Calu3 (cell line): ENCODE measurements around the gene ZNF367. TPM values are rescaled to one million over a fixed set of nuclear protein-coding genes. Genes with fewer than 3 reads are reported as not detected.
A peak's percentile ranks its signal among the peaks of the same experiment; 100 is the strongest.

Experiments used
- BruUV-seq: library from RNA; stranded (reverse); fragments of 400-500 nt; replicated peaks from 2 replicates; lab custom pipeline; 2021; lab: Mats Ljungman, UMichigan
- CTCF ChIA-PET: fragments of 300-600 bp; sonication (Branson Sonifier 250); formaldehyde crosslinking; loops from one replicate; lab custom pipeline; 2022; ENCODE audit warnings: antibody characterized with exemption; lab: Charles Lee
- DNase-seq: peaks from one replicate; pipeline ENCODE4 v3.0.0; 2022
- H3K27ac Mint-ChIP-seq: one replicate; pipeline ENCODE4 v1.8.0; 2022; ENCODE audit warnings: mixed read lengths; ENCODE audit not compliant: unreplicated experiment
- H3K27me3 Mint-ChIP-seq: one replicate; pipeline ENCODE4 v1.8.0; 2022; ENCODE audit warnings: mixed read lengths; ENCODE audit not compliant: unreplicated experiment
- H3K36me3 Mint-ChIP-seq: one replicate; pipeline ENCODE4 v1.8.0; 2022; ENCODE audit warnings: mild to moderate bottlenecking, moderate library complexity, mixed read lengths; ENCODE audit not compliant: insufficient read depth, unreplicated experiment
- H3K4me1 Mint-ChIP-seq: one replicate; pipeline ENCODE4 v1.8.0; 2022; ENCODE audit warnings: mild to moderate bottlenecking, low read depth, mixed read lengths; ENCODE audit not compliant: unreplicated experiment
- H3K4me3 Mint-ChIP-seq: one replicate; pipeline ENCODE4 v1.8.0; 2022; ENCODE audit warnings: mild to moderate bottlenecking, low read depth, moderate library complexity, mixed read lengths; ENCODE audit not compliant: unreplicated experiment
- H3K9me3 Mint-ChIP-seq: one replicate; pipeline ENCODE4 v1.8.0; 2022; ENCODE audit warnings: low read depth, mixed read lengths; ENCODE audit not compliant: unreplicated experiment
- CTCF ChIP-seq: fragments of 200-600 bp; IDR thresholded peaks from one replicate; pipeline ENCODE4 v1.8.0; 2022; ENCODE audit warnings: antibody characterized with exemption; ENCODE audit not compliant: unreplicated experiment
- intact Hi-C: fragments of 100-400 bp; cut with micrococcal nuclease; formaldehyde crosslinking; loops from one replicate; pipeline ENCODE4 v1.10.0; 2022; ENCODE audit not compliant: unreplicated experiment
- total RNA-seq: library from RNA; stranded (reverse); gene quantifications from 2 replicates; pipeline ENCODE4 v1.2.3, GENCODE V29; 2022

Gene ZNF367
- total RNA-seq, 1 experiment from 2014 or later, result 9.6 TPM

GRCh38 chr9:96449845-96450612, 31.9 kb upstream of the ZNF367 start, which contains the start of gene HABP4:
HABP4 (plus strand) TSS chr9:96450169; CDS start chr9:96450280, 111 bp downstream.
- peaks cover 17% of the 10 kb centered on the region for H3K4me1 Mint-ChIP-seq
- H3K27ac Mint-ChIP-seq, result peak within 1 kb of the TSS; percentile 64
- DNase-seq, result peak; percentile 94
- no peaks in the 10 kb centered on the region for H3K27me3 Mint-ChIP-seq
- peak within 1 kb of the TSS; percentile 66 for H3K4me3 Mint-ChIP-seq
- no TSS peak for BruUV-seq
- no peaks in the 10 kb centered on the region for H3K9me3 Mint-ChIP-seq
- peaks cover 21% of the 10 kb centered on the region for H3K36me3 Mint-ChIP-seq
- intact Hi-C loops, result loop anchor here (10.0 kb wide), 1 partner anchor 205 kb away; the partner anchor contains the start of gene PRXL2C
- CTCF ChIA-PET, result interaction anchor here (0.9 kb wide), 1 partner anchor 116 kb away, joined by 3 read pairs; no protein-coding TSS in a partner anchor
- no peak for TF ChIP-seq CTCF

GRCh38 chr9:96449523-96449844, 31.3 kb upstream of the ZNF367 start:
- DNase-seq, result no peak
- no peak for TF ChIP-seq CTCF
- CTCF ChIA-PET, result interaction anchor here (0.9 kb wide), 1 partner anchor 117 kb away, joined by 3 read pairs; no protein-coding TSS in a partner anchor
- BruUV-seq, result no TSS peak
- Mint-ChIP-seq H3K36me3 (peaks cover 21% of the 10 kb centered on the region), H3K4me3 (peak overlapping the region; percentile 66), H3K9me3 (no peaks in the 10 kb centered on the region), H3K4me1 (peaks cover 17% of the 10 kb centered on the region), H3K27me3 (no peaks in the 10 kb centered on the region), H3K27ac (peak overlapping the region; percentile 26)
- intact Hi-C loops, result loop anchor here (10.0 kb wide), 1 partner anchor 205 kb away; the partner anchor contains the start of gene PRXL2C

- intact Hi-C loops, result loop anchor here (10.0 kb wide), 1 partner anchor 206 kb away; the partner anchor contains the start of gene PRXL2C
Measured at GRCh38 chr9:96448546-96449170, 30.5 kb upstream of the ZNF367 start.

More at GRCh38 chr9:96448546-96449170, 30.5 kb upstream of the ZNF367 start:
- Mint-ChIP-seq H3K4me3 (no peak overlapping the region), H3K27ac (no peak overlapping the region), H3K36me3 (peaks cover 16% of the 10 kb centered on the region), H3K9me3 (no peaks in the 10 kb centered on the region), H3K4me1 (peaks cover 12% of the 10 kb centered on the region), H3K27me3 (no peaks in the 10 kb centered on the region)
- BruUV-seq, result no TSS peak
- CTCF ChIA-PET, result no interaction called here
- no peak for TF ChIP-seq CTCF
- no peak for DNase-seq
